ENCODE data around the gene ME3. TPM values are rescaled to one million over a fixed set of nuclear protein-coding genes. Genes with fewer than 3 reads are reported as not detected.

Gene ME3
- total RNA-seq = 1 to 10 TPM; 5.2 to 7.5 (median 6.9) TPM
- 5.7 TPM for total RNA-seq (2013)

DNA sequence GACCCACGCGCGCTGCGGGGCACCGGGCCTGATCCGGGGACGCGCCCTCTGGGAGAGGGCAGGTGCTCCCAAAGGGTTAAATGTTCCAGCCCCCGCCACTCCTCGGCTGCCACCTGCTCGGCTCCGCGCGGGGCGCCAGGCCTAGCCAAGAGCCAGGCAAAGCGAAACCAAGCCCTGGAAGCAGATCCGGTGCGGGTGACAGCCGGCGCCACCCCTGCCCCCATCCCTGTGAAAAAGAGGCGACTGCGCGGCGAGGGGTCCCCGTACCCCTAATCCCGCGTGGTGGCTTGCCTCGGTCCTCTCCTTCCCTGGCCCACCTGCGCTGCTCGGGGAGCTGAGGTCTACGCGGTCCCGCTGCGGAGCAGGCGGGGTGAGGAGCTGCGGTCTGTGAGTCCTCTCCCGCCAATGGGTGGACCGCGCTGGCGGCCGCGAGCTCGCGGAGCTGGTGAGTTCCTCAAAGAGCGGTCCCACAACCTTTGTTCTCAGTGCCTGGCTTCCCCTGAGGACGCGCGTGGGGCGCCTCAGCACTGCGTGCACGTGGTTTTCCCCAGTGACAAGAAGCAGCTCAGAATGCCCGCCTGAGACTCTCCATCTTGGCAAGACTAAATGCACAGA lies at the start of gene ME3:
Gene ME3 (minus strand): TSS at position 610 of the 615 bp plus-strand sequence.
- Mint-ChIP-seq H3K4me3 (peak within 1 kb of the TSS; percentile 86), H3K4me1 (peaks cover 12 to 16% of the 10 kb centered on the region in 2 donors), H3K27me3 (ENCODE audit: low read depth in 2 of 2) (peaks cover 11 to 19% of the 10 kb centered on the region in 2 donors), H3K27ac (peak within 1 kb of the TSS in 1 of 2 donors; percentile 81), H3K36me3 (no peaks in the 10 kb centered on the region), H3K9me3 (no peaks in the 10 kb centered on the region)
- no peaks in the 10 kb centered on the region for H3K9me3 ChIP-seq (ENCODE audit: control insufficient read depth, insufficient read depth, low read length)
- H3K4me3 ChIP-seq (ENCODE audit: low read length) = peak within 1 kb of the TSS; percentile 71
- H3K36me3 ChIP-seq (ENCODE audit: control insufficient read depth, insufficient read depth, low read length) = no peaks in the 10 kb centered on the region
- no peak for TF ChIP-seq CTCF (IDR thresholded peaks at IDR 0.05)
- ATAC-seq = peak; percentile 82 to 88 (median 87)
- no peak within 1 kb of the TSS for H3K27ac ChIP-seq (ENCODE audit: low read length)
- peaks cover 13% of the 10 kb centered on the region for H3K4me1 ChIP-seq (ENCODE audit: control insufficient read depth, insufficient read depth, low read length)
- peak; percentile 49 to 69 for DNase-seq
- WGBS (ENCODE audit: insufficient coverage) = 1% methylated on average over 52 of the region's 52 CpGs
- intact Hi-C loops (cut with micrococcal nuclease) = loop anchor here (5.0 kb wide), 1 partner anchor 135 kb away; no protein-coding TSS in a partner anchor
- H3K27me3 ChIP-seq (ENCODE audit: control insufficient read depth, insufficient read depth, low read length) = peaks cover 3% of the 10 kb centered on the region

GRCh38 chr11:86722006-86722405 lies 49.6 kb upstream of the ME3 start:
- DNase-seq (no peak), ATAC-seq (no peak)
- H3K4me1 ChIP-seq (ENCODE audit: control insufficient read depth, insufficient read depth, low read length) = no peaks in the 10 kb centered on the region
- Mint-ChIP-seq H3K4me3 (no peak overlapping the region), H3K36me3 (peaks cover 18% of the 10 kb centered on the region), H3K27ac (no peak overlapping the region), H3K4me1 (no peaks in the 10 kb centered on the region), H3K9me3 (peaks cover 2 to 8% of the 10 kb centered on the region in 2 donors), H3K27me3 (ENCODE audit: low read depth in 2 of 2) (peaks cover 13 to 33% of the 10 kb centered on the region in 2 donors)
- no peaks in the 10 kb centered on the region for H3K36me3 ChIP-seq (ENCODE audit: control insufficient read depth, insufficient read depth, low read length)
- no peaks in the 10 kb centered on the region for H3K9me3 ChIP-seq (ENCODE audit: control insufficient read depth, insufficient read depth, low read length)
- TF ChIP-seq CTCF (IDR thresholded peaks at IDR 0.05) = no peak
- no peak overlapping the region for H3K27ac ChIP-seq (ENCODE audit: low read length)
- WGBS (ENCODE audit: insufficient coverage) = 80% methylated on average over 1 of the region's 1 CpG
- intact Hi-C loops (cut with micrococcal nuclease) = no loop called here
- peaks cover 2% of the 10 kb centered on the region for H3K27me3 ChIP-seq (ENCODE audit: control insufficient read depth, insufficient read depth, low read length)
- H3K4me3 ChIP-seq (ENCODE audit: low read length) = no peak overlapping the region

DNA sequence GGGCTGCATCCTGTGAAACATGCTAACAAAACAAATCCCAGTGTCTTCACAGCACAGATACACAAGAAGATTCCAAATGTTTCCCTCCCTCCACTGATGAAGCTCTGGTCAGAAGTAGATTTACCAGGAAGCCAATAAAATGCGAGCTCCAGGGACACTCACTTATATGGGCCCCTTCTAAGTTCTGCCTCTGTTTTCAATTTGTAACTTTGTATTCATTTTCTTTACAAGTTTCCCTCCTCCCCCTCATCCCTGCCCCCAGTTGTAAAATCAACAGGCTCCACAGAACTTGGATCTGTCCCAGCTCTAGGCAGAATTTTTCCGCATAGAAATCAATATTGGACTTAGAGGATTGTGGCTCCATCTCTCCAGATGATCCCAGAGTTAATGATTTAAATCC lies 48.1 kb upstream of the ME3 start:
- H3K27ac ChIP-seq (ENCODE audit: low read length) = no peak overlapping the region
- peaks cover 18% of the 10 kb centered on the region for H3K36me3 Mint-ChIP-seq
- intact Hi-C loops (cut with micrococcal nuclease) = no loop called here
- H3K27me3 Mint-ChIP-seq (ENCODE audit: low read depth in 2 of 2) = peaks cover 13 to 33% of the 10 kb centered on the region in 2 donors
- ATAC-seq (no peak), DNase-seq (no peak)
- TF ChIP-seq CTCF (IDR thresholded peaks at IDR 0.05) = no peak
- H3K36me3 ChIP-seq (ENCODE audit: control insufficient read depth, insufficient read depth, low read length) = no peaks in the 10 kb centered on the region
- H3K9me3 Mint-ChIP-seq = peaks cover 2 to 8% of the 10 kb centered on the region in 2 donors
- no peaks in the 10 kb centered on the region for H3K4me1 Mint-ChIP-seq
- no peak overlapping the region for H3K27ac Mint-ChIP-seq
- H3K9me3 ChIP-seq (ENCODE audit: control insufficient read depth, insufficient read depth, low read length) = no peaks in the 10 kb centered on the region
- H3K4me3 ChIP-seq (ENCODE audit: low read length) = no peak overlapping the region
- H3K4me1 ChIP-seq (ENCODE audit: control insufficient read depth, insufficient read depth, low read length) = no peaks in the 10 kb centered on the region
- no peak overlapping the region for H3K4me3 Mint-ChIP-seq
- H3K27me3 ChIP-seq (ENCODE audit: control insufficient read depth, insufficient read depth, low read length) = peaks cover 2% of the 10 kb centered on the region
- 66% methylated on average over 2 of the region's 2 CpGs for WGBS (ENCODE audit: insufficient coverage)
